DMS53 treated with DMSO at 0.1 percent for 48 hours (cell line): ENCODE measurements around the gene SIL1.
"Not testable (repeated sequence)": the region's sequence is repeated elsewhere in the genome, so short reads cannot be mapped to it uniquely, and the experiment has no call there.

ENCODE experiments used
- DNase-seq: peaks from one replicate; lab custom pipeline; 2025; ENCODE audit not compliant: unreplicated experiment; lab: John Stamatoyannopoulos, UW

SIL1 gene

DNA sequence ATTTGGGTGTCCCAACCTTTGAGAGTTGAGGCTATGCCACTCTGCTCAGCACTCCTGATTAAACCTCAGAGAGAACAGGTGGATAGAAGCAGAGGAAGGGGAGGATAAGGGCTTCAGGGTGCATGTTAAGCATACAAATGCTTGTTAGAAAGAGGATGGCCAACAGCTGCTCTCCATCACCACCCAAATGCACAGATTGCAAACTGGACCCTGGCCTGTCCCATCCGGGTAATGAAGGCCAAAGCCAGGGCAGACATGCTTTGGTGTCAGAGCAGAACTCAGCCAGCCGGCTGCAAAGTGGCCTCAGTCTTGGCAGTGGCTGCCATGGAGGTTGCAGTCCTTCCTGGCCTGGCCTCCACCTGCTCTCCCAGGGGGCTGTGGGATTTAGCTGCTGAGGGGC is 84.3 kb downstream of the SIL1 start:
- DNase-seq: no peak

DNA sequence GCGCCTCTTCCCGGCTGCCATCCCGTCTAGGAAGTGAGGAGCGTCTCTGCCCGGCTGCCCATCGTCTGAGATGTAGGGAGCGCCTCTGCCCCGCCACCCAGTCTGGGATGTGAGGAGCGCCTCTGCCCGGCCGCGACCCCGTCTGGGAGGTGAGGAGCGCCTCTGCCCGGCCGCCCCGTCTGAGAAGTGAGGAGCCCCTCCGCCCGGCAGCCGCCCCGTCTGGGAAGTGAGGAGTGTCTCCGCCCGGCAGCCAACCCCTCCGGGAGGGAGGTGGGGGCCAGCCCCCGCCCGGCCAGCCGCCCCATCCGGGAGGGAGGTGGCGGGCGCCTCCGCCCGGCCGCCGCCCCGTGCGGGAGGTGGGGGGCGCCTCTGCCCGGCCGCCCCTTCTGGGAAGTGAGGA is 85.8 kb downstream of the SIL1 start:
- not testable (repeated sequence) for DNase-seq

DNA sequence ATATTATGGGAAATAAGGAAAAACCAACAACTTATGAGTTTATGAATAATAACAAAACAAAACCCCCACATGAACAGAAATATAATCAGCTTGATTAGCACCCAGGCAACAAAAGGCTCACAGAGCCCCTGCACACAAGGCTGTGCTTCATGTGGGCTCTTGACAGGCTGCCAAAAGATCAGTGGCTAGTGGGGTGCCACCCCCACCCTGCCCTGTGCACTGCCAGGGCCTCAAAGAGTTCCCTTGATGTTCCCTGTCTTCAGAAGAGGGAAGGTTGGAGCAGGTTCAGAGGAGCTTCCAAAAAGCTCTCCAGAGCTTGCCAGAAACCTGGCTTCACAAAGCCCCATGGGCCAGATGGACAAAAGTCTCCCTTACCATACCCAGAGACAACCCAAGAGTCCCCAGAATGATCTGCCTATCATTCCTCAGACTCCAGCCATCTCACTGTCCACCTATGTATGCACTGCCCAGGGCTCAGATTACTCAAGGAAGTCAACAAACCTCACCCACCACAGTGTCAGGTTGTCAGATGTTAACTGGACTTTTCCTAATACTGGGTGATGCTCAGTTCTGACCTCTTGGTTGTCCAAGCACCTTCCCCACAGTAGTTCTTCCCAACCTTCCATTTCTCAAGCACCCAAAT is 87.5 kb downstream of the SIL1 start:
- DNase-seq: no peak

DNA sequence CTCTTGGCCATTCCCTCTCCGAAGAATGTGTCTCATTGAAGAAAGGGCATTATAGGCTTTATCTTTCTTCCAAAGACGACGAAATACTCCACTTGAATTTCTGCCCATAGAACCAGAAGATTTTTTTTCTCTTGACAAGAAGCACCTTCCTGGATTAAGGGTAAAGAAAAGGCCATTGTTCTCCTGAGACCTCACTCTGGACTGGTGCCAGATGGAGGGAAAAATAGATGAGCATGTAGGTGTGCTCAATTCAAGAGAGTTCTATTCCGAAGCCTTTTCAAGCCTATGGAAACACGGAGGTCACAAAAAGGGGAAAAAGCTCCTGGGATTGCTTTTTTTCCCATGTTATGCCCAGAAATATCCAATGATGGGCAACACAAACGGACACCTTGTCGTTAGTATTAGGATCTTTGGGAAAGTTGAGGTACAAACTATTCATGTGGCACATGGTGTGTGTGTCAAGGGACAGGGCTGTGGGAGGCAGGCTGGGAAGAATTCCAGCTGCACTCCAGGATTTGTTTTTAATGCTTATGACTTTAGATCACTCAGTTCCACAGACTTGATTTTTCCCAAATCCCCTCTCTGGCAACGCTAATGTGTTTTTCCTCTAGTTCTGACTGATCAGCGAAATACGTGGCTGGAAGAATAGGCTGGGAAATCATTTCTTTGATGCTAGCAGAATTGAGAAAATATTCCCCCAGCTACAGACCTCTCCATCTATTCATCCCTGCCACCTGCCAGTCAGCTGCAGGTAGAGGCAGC is 89.9 kb downstream of the SIL1 start:
- peak; percentile 64 for DNase-seq

DNA sequence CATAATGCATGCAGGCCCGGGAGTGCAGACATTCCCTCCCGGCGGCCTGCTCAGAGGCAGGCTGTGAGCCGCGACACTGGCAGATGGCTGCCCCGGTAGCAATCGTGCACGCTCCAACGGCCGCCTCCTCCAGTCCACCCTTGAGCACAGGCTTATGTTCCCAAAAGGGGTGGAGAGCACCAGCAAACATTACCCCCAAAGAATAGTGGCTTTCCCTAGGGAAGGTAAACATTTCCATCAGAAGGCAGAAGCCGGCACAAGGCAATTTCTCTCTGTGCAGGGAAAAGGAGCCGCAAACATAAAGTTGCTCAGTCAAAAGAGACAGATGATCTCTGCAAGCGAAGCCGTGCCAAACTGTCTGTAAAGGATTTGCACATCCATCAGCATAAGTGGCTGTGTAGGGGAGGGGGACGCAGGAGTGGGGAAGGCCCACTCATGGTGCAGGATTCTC is 92.5 kb downstream of the SIL1 start:
- DNase-seq: peak; percentile 79

DNA sequence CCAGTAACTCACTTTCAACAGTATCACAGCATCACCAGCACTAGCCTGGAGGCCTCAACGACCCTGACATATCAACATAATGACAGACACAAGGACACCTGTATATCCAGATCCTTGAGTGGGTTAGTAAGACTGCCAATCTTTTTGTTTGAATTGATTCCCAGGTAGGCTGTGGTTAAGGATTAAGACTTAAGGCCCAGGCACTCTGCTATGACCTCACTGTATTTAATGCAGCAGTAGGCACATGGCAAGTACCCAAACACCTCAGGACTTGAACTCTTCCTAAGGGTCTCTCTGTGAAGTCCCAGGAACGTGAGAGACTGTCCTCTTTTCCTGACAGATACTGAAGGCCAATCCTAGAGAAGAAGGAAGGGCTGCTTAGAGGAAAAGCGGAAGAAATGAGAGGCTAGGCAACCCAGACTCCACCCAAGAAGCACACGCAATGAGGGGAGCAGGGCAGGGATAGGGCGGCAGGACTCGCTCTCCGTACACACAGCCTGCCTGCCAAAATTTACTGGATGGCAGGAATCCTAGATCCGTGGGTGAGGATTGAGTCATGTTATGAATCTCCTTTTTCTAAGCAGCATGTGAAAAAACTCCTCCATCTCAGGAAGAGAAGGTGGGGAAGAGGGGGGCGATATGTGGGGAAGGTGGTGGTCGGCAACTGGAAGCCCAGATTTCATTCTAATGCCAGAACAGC is 93.4 kb downstream of the SIL1 start:
- DNase-seq: peak; percentile 14

DNA sequence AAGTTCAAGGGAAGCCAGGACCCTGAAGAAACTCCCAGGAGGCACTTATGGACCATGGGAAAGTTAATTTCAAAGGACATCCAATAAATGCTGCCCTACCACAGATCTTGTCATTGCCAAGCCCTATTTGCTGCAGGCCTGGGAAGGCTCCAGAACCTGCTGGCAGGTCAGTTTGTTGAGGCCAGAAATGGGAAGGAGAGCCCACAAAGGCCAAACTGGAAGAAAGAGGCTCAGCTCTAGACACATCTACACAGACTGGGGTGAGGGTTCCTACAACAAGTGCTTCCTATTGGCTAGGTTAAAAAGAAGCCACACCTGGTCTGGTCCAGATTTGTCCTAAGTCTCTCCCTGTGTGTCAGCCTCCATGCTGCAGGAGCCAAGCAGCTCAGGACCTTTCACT is 94.4 kb downstream of the SIL1 start:
- no peak for DNase-seq

DNA sequence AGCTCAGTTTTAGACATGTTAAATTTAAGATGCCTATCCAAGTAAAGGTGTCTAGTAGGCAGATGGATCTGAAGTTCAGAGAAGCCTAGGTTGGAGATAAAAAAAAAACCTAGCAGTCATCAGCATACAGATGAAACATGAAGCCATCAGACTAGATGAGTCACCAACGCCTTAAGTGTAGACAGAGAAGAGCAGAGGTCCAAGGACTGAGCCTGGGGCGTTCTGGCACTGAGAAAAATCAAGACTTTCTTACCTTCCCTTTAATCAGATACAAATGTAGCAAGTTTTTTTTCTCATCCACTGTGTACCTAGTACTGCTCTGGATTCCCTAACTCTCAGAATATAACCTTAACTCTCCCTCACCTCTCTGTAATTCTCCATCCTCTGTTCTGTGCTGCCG is 97.3 kb downstream of the SIL1 start:
- DNase-seq: peak; percentile 84

DNA sequence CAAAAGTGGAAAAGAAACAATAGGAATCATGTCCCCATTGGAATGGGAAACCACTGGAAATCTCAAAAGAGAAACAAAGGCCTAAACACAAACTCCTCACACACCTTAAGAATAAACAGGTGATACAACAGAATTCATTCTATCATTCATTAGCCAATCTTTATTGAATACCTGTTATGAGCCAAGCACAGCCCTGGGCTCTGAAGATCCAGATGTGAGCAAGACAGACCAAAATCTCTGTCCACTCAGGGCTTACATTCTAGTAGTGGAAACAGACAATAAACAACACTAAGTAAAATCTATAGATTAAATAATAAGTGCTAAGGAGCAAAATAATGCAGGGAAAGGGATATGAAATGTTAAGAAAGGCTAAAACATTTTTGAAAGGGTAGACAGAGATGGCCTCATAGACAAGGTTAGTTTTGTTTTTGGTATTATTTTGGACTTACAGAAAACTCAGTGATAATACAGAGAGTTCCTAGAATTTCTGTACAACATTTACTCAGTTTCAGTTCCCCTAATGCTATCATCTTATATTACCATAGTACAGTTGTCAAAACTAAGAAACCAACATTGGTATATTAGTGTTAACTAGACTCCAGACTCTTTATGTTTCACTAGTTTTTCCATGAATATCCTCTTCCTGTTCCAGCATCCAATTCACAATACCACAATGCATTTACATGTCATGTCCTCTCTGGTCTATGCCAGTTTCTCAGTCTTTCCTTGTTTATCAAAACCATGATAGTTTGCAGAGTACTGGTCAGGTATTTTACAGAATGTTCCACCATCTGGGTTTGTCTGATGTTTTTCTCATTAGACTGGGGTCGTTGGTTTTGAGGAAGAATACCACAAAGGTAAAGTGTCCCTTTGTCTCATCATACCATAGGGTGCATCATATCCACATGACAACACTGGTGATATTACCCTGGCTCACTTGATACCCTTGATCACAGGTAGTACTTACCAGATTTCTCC is 103.7 kb downstream of the SIL1 start:
- no peak for DNase-seq

DNA sequence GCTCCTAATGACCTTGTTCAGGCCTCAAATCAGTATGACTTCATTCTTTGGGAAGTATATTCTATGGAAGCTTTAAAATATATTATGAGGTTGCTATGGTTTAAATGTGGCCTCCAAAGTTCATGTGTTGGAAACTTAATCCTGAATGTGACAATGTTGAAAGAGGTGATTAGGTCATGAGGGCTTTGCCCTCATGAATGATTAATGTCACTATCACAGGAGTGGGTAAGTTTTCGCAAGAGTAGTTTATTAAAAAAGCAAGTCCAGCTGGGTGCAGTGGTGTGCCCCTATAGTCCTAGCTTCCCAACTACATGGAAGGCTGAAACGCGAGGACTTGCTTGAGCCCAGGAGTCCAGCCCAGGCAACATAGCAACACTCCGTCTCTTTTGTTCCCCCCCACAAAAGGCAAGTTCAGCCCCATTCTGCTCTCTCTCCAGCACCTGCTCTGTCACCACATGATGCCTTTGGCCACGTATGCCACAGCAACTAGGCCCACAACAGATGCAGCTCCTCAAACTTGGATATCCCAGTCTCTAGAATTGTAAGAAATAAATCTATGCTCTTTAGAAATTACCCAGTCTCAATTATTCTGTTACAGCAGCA is 105.3 kb downstream of the SIL1 start:
- no peak for DNase-seq

DNA sequence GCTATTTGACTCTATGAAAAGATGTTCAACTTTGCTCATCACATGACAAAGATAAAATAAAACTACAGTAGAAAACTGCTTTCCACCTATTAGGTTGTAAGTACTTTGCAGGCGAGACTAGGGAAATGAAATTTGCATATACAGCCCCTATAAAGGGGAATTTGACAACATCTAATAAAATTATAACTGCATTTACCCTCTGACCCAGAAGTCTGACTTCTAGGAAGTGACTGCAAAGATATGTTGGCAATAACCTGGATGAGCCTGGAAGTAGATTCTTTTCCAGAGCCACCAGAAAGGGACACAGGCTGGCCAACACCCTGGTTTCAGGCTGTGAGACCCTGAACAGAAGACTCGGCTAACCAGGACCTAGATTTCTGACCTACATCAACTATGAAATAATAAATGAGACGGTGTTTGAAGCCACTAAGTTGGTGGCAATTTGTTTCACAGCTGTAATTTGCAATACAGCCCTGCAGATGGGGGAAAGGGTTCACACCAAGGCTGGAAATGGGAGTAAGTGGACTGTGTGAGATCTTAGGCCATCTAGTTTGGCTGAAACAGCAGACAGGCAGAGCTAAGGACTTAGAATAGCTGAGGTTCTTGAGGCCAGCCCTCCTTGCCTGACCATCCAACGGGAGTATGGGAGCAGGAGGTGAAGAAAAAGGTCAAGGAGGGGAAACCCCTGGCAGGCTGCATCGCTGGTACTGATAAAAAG is 106.6 kb downstream of the SIL1 start:
- DNase-seq: peak; percentile 13

DNA sequence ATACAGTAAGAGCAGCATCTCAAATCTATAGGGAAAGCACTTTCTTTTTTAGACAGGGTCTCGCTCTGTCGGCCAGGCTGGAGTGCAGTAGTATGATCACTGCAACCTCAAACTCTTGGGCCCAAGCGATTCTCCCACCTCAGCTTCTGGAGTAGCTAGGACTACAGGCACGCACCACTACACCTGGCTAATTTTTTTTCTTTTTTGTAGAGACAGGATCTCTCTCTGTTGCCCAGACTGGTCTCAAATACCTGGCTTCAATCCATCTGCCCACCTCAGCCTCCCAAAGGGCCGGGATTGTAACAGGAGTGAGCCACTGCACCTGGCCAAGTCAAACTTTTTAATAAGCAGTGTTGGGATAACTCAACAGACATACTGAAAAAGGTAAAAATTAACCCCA is 107.6 kb downstream of the SIL1 start:
- DNase-seq: no peak

DNA sequence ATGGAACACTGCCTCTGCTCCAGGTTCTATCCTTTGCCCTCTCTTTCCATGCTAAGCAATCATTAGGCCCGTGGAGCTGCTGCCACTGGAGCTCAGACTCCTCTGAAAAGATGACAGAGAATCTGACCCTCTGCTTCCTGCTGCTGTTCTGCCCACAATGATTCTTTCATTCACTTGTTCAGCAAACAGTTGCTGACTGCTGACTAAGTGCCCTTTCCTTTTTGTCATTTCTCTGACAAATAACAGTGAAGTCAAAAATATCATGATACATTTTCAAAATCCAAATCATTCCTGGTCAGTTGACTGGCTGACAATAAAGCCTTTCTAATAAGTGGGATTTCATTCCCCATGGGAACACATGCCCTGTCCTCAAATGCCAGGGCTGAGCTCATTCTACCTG is 110.1 kb downstream of the SIL1 start:
- DNase-seq: no peak

DNA sequence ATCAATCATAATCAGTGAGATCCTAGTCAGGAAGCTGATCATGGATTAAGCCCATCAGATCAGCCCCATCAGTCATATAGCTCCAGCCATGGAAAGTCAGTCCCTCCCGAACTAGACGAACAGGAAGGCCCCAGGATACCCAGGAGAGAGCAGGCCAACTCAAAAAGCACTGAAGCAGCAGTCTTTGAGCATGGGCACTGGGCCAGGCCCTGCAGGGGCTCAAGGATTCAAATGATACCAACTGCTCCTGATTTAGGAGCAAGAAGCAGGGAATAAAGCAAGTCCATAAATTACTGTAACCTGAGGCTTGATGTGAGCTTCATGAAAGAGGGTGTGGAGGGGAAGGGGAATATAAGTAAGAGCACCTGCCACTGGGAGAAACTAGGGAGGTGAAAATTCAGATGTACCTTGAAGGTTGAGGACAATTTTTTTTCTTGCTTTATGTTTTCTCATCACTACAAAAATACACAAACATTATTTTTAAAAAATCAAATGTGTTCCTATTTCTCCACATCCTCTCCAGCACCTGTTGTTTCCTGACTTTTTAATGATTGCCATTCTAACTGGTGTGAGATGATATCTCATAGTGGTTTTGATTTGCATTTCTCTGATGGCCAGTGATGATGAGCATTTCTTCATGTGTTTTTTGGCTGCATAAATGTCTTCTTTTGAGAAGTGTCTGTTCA is 115.2 kb downstream of the SIL1 start:
- DNase-seq: no peak

DNA sequence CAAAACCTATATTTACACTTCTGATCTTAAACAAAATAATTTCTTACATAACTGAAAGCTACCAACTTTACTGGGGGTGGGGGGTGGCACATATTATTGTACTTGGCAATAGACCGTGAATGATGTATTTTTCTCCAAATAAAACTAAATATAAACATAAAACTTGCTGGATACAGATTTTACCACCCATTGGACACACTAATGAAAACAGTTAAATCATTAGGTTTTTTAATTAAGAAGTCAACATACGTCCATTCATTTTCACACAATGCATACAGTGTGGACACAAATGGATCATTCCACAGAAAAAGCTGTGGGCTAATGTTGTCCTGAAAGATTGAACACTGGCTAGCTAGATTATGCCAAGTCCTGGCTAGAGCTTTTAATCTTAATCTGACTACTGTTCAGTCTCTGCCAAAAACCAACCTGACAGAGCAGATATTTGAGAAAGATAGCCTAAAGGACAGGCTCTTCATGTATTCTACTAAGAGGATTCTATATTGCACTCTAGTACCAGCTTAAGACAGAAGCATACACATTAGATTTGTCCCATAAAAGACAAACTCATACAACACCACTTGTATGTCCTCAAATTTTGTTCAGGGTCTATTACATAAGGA is 118.1 kb downstream of the SIL1 start:
- DNase-seq: no peak

DNA sequence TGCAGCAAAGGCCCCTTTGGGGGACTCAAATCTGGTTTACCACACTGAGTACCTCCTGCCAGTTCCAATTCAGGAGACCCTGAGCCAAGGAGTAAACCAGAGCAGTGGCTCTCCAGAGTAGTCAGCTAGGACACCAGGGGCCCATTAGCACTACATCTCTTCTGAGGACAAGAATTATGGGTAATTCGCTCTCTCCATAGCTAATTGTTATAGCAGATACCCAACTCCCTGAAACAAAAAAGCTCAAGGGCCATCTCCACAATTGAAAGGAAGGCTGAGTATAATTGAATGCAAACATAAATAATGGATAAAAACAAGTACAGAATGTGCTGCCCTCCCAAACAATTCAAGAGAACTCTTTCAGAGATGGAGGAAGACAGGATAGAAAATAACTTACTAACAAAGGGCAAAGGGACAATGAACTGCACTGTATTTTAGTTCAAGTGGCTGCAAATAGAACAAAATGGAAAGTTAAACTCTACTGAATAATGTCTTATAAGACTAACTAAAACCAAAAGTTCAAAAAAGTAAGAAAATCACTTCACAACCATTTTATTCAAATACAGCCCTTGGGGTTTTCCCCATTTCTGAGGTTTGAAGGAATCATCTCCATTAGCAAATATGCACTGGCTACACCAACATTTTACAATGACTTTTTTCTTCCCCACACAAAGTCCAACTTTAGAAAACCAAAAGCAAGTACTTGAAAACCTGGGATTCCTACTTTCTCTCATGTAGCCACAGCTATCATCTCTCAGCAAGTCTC is 118.8 kb downstream of the SIL1 start:
- DNase-seq: no peak

DNA sequence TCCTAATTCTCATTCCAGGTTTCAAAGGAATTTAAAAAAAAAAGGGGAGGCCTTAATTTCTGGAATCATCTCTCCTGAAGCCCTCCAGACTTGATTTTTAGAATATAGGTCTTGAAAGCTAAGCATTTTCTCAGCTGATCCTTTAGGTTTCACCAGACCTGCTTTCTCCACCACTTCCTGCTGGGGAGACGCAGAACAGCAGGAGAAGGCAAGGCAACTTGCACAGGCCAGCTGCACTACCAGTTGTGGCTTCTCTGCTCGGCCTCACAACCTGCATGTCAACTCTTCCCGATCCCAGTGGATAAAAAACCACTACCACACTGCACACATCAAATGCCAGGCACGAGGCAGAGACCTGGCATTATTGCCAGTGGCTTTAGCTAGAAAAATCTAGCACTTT is 119.8 kb downstream of the SIL1 start:
- DNase-seq: no peak

DNA sequence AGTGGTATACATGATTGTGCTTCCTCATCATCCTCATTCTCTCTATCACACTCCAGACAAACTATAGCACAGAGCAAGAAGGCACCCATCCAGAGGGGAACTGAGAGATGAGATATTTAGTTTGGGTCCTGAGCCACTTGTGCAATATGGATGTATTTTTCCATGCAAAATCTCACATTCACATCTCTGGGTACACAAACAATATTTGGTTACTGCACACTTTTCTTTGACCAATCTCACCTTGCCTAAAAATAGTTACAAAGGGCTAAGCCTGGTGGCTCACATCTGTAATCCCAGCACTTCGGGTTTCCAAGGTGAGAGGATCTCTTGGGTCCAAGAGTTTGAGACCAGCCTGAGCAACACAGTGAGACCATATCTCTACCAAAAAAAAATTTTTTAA is 120.3 kb downstream of the SIL1 start:
- no peak for DNase-seq
